GM10266 (cell line): ENCODE data around the gene SLC66A2.

ENCODE experiments used
- DNase-seq: peaks from one replicate; pipeline ENCODE4 v3.0.0; 2012; ENCODE audit errors: extremely low spot score
- CTCF ChIP-seq: IDR thresholded peaks from 2 replicates; pipeline ENCODE4 v1.5.1; 2012; ENCODE audit warnings: mild to moderate bottlenecking, low read depth; ENCODE audit not compliant: control insufficient read depth, insufficient read depth; ENCODE audit errors: missing control alignments

SLC66A2 gene

GRCh38 chr18:79910563-79911343 is 40.7 kb downstream of the SLC66A2 start:
- no peak for TF ChIP-seq CTCF
- DNase-seq = no peak

GRCh38 chr18:79906706-79907105 is 44.7 kb downstream of the SLC66A2 start:
- no peak for DNase-seq
- TF ChIP-seq CTCF = no peak

- DNase-seq = no peak
- TF ChIP-seq CTCF = no peak
These were observed 45.5 kb downstream of the SLC66A2 start for GRCh38 chr18:79905993-79906392.

GRCh38 chr18:79905389-79905911 is 46.0 kb downstream of the SLC66A2 start:
- no peak for DNase-seq
- TF ChIP-seq CTCF = no peak

GRCh38 chr18:79904357-79905147 is 46.9 kb downstream of the SLC66A2 start:
- TF ChIP-seq CTCF = no peak
- no peak for DNase-seq

GRCh38 chr18:79903787-79904356 is 47.6 kb downstream of the SLC66A2 start:
- no peak for DNase-seq
- no peak for TF ChIP-seq CTCF
